Measurements from ENCODE around the gene MAD1L1. TPM values are rescaled to one million over a fixed set of nuclear protein-coding genes. Genes with fewer than 3 reads are reported as not detected.
A peak's percentile ranks its signal among the peaks of the same experiment; 100 is the strongest.

Gene MAD1L1
- total RNA-seq, 1 donor from 2014 or later, result 59.6 TPM

DNA sequence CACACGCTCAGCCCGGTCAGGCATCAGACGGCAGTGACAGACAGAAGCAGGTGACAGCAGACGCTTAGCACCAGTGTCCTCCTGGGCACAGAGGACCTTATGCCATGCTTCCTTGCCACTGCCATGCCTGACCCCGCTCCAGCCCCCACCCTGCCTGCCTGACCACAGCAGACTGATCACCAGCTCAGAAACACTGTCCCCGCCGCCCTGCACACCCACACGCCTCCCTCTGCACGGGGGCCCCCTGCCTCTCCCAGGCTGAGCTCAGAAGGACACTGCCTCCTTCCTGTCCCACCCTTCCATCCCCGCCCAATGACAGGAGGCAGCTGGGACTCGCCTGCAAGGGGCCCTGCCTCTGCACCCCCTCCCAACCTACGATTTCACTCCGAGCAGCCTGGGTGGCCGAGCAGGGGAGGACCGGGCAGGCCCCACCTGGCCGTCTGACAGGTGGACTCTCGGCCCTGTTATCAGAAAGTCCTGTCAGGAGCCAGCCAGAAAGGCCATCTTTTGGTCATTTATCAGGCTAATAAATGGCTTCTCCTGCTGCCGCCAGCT lies 379.2 kb downstream of the MAD1L1 start:
- no peak overlapping the region for H3K4me3 ChIP-seq
- peak in 1 of 2 donors; percentile 57 for DNase-seq (ENCODE audit: low spot score in 2 of 2)
- no peaks in the 10 kb centered on the region for H3K4me1 ChIP-seq
- no peaks in the 10 kb centered on the region for H3K27me3 ChIP-seq
- no peaks in the 10 kb centered on the region for H3K9me3 ChIP-seq
- no peak overlapping the region for H3K27ac ChIP-seq
- no peaks in the 10 kb centered on the region for H3K36me3 ChIP-seq
- TF ChIP-seq, protein P1, sequence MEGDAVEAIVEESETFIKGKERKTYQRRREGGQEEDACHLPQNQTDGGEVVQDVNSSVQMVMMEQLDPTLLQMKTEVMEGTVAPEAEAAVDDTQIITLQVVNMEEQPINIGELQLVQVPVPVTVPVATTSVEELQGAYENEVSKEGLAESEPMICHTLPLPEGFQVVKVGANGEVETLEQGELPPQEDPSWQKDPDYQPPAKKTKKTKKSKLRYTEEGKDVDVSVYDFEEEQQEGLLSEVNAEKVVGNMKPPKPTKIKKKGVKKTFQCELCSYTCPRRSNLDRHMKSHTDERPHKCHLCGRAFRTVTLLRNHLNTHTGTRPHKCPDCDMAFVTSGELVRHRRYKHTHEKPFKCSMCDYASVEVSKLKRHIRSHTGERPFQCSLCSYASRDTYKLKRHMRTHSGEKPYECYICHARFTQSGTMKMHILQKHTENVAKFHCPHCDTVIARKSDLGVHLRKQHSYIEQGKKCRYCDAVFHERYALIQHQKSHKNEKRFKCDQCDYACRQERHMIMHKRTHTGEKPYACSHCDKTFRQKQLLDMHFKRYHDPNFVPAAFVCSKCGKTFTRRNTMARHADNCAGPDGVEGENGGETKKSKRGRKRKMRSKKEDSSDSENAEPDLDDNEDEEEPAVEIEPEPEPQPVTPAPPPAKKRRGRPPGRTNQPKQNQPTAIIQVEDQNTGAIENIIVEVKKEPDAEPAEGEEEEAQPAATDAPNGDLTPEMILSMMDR (IDR thresholded peaks at IDR 0.05), result no peak
- intact Hi-C loops (cut with DNase I), result no loop called here

DNA sequence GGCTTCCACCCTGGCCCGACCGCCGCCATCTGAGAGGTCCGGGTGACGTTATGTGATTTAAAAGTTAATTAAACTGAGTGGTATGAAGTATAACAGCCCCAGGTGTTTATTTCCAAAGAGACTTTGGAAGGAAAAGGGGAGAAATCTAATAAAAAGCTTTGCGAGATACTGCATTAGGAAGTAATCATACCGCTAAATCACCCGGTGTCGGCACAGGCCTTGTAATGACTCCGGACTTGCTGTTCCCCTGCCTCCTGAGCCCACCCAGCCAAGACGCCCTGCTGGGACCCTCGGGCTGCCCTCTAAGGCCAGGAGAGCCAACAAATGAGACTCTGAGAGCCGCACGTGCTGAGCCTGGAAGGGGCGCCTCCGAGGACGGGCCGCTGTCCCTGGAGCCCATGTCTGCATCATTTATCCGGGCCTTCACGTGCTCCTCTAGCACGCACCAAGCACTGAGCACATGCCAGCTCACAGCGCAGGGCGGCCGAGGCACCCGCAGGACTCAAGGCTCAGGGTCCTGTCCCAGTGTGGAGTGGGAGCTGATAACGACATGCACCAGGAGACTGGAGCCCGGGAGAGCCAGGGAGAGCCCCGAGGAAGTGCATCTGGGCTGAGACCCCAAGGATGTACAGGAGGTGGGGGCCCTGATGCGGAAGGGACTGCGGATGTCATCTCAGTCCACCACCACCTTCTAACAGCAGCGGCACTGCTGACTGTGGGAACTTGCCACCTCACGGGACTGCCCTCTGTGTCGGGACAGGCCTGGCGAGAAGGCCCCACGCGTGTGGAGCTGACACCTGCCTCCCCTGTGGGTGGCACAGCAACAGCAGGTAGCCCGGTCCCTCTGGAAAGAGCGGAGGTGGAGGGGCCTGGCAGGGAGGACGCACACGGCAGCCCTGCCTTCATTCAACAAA lies 380.0 kb downstream of the MAD1L1 start:
- no peaks in the 10 kb centered on the region for H3K27me3 ChIP-seq
- H3K4me3 ChIP-seq, result no peak overlapping the region
- no peaks in the 10 kb centered on the region for H3K4me1 ChIP-seq
- TF ChIP-seq, protein P1 (IDR thresholded peaks at IDR 0.05), result no peak
- H3K27ac ChIP-seq, result no peak overlapping the region
- intact Hi-C loops (cut with DNase I), result no loop called here
- DNase-seq (ENCODE audit: low spot score in 2 of 2), result no peak
- no peaks in the 10 kb centered on the region for H3K36me3 ChIP-seq
- no peaks in the 10 kb centered on the region for H3K9me3 ChIP-seq

DNA sequence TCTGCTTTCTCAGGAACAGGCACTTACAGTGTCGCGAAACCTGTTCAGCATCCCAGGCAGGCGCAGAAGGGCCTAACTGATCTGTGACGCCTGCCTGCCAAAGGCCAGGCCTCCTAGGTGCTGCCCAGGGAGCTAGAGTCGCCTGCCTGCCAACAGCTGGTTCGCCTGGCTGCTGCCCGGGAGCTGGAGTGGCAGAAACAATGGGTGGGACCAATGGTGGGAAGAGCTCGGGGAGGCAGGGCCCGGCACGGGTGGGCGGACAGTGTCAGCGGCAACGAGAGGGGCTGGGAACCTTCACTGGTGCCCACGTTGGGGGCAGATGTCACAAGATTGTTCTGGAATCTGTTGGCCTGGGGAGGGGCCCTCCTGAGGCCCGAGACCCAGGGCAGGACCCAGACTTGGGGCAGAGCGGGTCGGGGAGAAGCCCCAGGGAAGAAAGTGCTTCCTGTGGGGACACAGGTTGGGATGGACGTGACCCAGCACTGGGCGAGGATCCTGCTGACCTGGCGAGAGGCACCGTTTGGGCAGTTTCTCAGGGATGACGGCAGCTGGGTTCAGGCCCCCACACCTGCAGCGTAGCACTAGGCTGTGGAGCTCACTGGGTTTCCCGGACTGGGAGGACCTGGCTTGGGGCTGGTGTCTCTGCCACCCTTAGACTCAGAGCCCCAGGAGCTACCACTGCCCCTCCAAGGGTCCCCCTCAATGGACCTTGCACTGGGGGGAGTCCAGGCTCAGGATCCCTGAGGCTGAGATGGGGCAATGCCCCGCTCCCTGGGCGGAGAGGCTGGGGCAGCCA lies 380.8 kb downstream of the MAD1L1 start:
- no peak overlapping the region for H3K27ac ChIP-seq
- DNase-seq (ENCODE audit: low spot score in 2 of 2), result no peak

DNA sequence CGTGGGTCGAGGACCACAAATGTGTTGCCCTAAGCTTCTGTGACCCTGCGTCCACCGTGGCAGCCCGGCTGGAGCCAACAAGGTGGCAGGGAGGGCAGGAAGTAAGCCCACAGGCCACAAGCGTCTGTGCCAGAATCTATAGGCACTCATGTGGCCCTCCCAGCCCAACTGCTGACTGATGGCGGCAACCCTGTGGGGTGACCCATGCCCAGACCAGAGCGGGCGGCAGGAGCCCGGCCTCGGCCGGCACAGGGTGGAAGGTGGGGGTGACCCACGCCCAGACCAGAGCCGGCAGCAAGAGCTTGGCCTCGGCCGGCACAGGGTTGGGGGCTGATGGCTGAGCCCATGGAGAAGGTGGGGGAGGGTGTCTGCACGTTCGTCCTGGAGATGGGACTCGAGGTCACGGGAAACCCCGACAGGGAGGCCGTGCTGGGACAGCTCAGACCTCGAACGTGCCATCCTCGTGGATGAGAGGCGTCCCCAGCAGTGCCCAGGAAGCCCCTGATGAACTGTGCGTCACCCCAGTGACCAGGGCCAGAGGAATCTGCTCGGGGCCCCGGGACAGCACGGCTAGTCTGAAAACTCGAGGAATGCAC lies 381.7 kb downstream of the MAD1L1 start:
- H3K4me1 ChIP-seq, result no peaks in the 10 kb centered on the region
- TF ChIP-seq, protein P1 (IDR thresholded peaks at IDR 0.05), result no peak
- no peaks in the 10 kb centered on the region for H3K9me3 ChIP-seq
- H3K4me3 ChIP-seq, result no peak overlapping the region
- intact Hi-C loops (cut with DNase I), result no loop called here
- H3K36me3 ChIP-seq, result no peaks in the 10 kb centered on the region
- DNase-seq (ENCODE audit: low spot score in 2 of 2), result no peak
- H3K27ac ChIP-seq, result no peak overlapping the region
- no peaks in the 10 kb centered on the region for H3K27me3 ChIP-seq

More for the DNA sequence above, 380.8 kb downstream of the MAD1L1 start:
- TF ChIP-seq, protein P1 (IDR thresholded peaks at IDR 0.05), result no peak
- H3K9me3 ChIP-seq, result no peaks in the 10 kb centered on the region
- no peaks in the 10 kb centered on the region for H3K36me3 ChIP-seq
- intact Hi-C loops (cut with DNase I), result no loop called here
- H3K27me3 ChIP-seq, result no peaks in the 10 kb centered on the region
- H3K4me1 ChIP-seq, result no peaks in the 10 kb centered on the region
- no peak overlapping the region for H3K4me3 ChIP-seq

DNA sequence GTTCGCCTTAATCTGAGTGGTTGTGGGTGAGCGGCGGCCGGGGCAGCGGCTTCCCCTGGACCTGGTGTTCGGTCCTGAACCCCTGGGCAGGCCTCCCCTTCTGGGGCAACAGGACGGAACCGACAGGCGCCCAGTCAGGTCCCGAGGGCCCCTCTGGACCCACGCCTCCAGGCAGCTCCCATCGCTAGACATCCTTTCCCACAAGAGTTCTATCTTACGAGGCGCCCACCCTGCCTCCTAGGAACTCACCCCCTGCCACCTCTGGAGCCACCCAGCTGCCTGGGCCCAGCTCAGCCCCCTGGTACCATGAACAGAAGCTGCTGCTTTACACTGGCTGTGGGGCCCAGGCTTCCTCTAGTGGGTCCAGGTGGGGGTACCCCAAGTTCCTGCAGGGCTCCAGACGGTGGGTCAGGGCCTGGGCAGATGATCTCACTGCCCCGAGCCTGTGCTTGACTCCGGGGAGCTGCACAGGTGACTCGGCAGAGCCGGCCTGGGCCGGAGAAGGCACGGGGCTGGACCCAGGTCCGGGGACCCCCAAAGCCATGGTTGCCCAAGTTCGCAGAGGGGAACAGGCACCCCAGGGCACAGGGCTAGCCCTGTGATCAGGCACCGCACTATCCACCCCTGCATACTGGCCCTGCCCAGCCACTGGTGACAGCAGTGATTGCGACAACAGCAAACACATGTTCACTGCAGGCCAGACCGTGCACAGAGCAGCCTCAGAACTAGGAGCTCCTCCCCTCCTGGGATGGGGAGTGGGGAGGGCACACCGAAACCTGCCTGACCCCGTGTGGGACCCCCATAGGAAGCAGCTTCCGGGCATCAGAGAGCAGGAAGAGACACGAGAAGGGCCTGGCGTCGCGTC lies 382.4 kb downstream of the MAD1L1 start:
- Histone ChIP-seq H3K36me3 (no peaks in the 10 kb centered on the region), H3K4me1 (no peaks in the 10 kb centered on the region), H3K27ac (no peak overlapping the region), H3K9me3 (no peaks in the 10 kb centered on the region), H3K27me3 (no peaks in the 10 kb centered on the region), H3K4me3 (no peak overlapping the region)
- DNase-seq (ENCODE audit: low spot score in 2 of 2), result no peak
- intact Hi-C loops (cut with DNase I), result no loop called here
- TF ChIP-seq, protein P1 (IDR thresholded peaks at IDR 0.05), result no peak

Data from ascending aorta (tissue), 2 donors.